IPS-20b (cell line): ENCODE results near the gene NTN3.

Source experiments
- H3K27ac ChIP-seq: one replicate; pipeline ENCODE4 v1.5.1; 2013; ENCODE audit warnings: low read length
- H3K27me3 ChIP-seq: 2 replicates; pipeline ENCODE4 v1.6.1; 2013; ENCODE audit warnings: mild to moderate bottlenecking, low read length, inconsistent platforms; ENCODE audit not compliant: insufficient read depth
- H3K36me3 ChIP-seq: 2 replicates; pipeline ENCODE4 v1.6.1; 2013; ENCODE audit warnings: low read depth, mild to moderate bottlenecking, inconsistent platforms, low read length, moderate library complexity; ENCODE audit not compliant: insufficient read depth
- H3K4me1 ChIP-seq: 2 replicates; pipeline ENCODE4 v1.6.1; 2013; ENCODE audit warnings: mild to moderate bottlenecking, control low read depth, inconsistent platforms, low read length, moderate library complexity; ENCODE audit not compliant: insufficient read depth
- H3K4me3 ChIP-seq: 2 replicates; pipeline ENCODE4 v1.5.1; 2013; ENCODE audit warnings: mild to moderate bottlenecking, low read length, inconsistent platforms
- H3K9ac ChIP-seq: 2 replicates; pipeline ENCODE4 v1.6.1; 2013; ENCODE audit warnings: low read depth, mild to moderate bottlenecking, inconsistent platforms, low read length, moderate library complexity
- H3K9me3 ChIP-seq: 2 replicates; pipeline ENCODE4 v1.6.1; 2013; ENCODE audit warnings: mild to moderate bottlenecking, low read depth, low read length, inconsistent platforms; ENCODE audit not compliant: insufficient read depth

NTN3 gene

DNA sequence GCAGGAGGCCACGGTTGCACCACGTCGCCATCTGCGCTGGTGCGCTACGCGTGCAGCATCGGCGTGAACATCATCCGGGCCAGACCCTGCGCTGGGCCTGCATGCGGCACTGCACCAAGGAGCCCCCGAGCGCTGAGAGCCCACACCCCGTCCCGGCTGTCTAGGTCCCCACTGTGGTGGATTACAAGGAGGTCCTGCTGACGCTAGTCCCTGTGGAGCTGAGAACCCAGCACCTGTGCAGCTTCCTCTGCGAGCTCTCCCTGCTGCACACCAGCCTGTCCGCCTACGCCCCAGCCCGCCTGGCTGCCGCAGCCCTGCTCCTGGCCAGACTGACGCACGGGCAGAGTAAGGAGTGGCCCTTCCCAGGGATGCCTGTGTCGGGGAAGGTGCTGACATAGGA lies 22.0 kb upstream of the NTN3 start:
- Histone ChIP-seq H3K4me1 (no peaks in the 10 kb centered on the region), H3K27me3 (no peaks in the 10 kb centered on the region), H3K4me3 (no peak overlapping the region), H3K27ac (no peak overlapping the region), H3K9ac (no peak overlapping the region), H3K9me3 (no peaks in the 10 kb centered on the region), H3K36me3 (peaks cover 92% of the 10 kb centered on the region)

DNA sequence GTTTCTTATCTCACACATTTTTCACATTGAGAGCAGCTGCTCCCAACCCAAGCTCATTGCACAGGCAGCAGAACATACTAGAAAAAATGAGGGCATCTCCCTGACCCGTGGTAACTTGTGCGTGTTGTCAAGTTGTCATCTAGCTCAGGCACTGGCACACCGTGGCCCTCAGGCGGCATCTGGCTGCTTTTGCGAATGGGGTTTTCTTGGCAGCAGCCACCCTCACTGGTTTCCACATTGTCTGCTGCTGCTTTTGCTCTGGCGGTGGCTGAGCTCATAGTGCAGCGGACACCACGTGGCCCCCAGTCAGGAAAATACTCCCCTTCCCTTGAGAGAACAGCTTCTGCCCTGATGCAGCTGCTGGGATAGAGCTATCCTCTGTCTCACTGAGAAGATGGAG lies 20.6 kb upstream of the NTN3 start:
- Histone ChIP-seq H3K36me3 (peaks cover 91% of the 10 kb centered on the region), H3K27me3 (no peaks in the 10 kb centered on the region), H3K4me3 (no peak overlapping the region), H3K27ac (no peak overlapping the region), H3K4me1 (no peaks in the 10 kb centered on the region), H3K9me3 (no peaks in the 10 kb centered on the region), H3K9ac (no peak overlapping the region)

DNA sequence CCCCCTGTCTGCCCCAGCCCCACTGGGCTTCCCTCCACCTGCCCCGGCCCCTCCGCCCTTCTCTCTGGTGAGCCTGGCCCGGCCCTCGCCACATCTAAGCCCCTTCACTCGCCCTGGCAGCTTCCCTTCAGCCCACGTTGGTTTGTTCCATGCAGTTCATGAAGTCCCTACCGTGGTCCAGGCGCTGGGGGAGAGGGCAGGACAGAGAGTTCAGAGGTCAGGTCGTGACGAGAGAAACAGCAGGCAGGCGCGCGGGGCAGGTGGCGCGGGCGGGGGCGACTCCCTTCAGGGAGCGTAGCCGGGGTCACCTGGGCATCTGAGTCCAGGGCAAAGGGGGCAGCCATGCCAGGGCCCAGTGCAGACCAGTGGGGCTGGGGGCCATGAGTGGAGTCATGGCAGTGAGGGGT lies 20.1 kb upstream of the NTN3 start:
- peaks cover 91% of the 10 kb centered on the region for H3K36me3 ChIP-seq

DNA sequence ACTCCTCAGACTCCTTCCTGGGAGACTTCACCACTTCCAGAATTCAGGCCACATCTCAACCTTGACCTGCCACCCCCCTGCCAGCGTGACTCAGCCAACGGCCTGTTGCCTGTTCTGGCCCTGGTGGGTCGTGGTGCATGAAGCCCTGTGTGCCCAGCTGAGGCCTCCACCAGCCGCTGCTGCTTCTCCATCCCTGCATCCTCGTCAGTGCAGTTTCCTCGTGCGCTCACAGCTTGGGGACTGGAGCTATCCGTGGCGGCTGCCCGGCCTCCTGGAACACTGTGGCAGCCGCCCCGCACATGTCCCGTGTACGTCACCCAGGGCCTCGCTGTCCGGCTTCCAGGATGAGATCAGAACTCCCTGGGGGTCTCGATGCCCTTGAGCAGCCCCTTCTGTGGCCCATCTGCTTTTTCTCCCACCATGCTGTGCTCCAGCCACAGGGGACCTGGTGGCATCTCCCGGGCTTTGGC lies 19.2 kb upstream of the NTN3 start:
- Histone ChIP-seq H3K4me3 (no peak overlapping the region), H3K36me3 (peaks cover 91% of the 10 kb centered on the region), H3K9me3 (no peaks in the 10 kb centered on the region), H3K4me1 (no peaks in the 10 kb centered on the region), H3K9ac (no peak overlapping the region), H3K27ac (no peak overlapping the region), H3K27me3 (no peaks in the 10 kb centered on the region)

More for the DNA sequence above, 20.1 kb upstream of the NTN3 start:
- Histone ChIP-seq H3K4me3 (no peak overlapping the region), H3K27ac (no peak overlapping the region), H3K27me3 (no peaks in the 10 kb centered on the region), H3K9me3 (no peaks in the 10 kb centered on the region), H3K4me1 (no peaks in the 10 kb centered on the region), H3K9ac (no peak overlapping the region)

DNA sequence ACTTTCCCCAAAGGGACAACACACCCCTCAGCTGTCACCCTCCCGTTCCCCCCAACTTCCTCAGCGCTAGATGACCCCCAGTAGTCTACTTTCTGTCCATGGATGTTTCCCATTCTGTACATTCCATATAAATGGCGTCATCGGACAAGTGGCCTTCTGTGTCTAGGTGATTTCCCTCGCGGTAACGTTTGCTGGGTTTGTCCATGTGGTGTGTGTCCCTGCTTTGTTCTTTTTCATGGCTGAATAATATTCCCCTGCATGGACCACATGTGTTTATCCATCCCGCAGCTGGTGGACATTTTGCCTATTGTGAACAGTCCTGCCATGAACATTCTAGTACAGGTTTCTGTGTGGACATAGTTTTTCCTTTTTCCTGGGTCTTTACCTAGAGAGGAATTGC lies 18.4 kb upstream of the NTN3 start:
- Histone ChIP-seq H3K27ac (no peak overlapping the region), H3K9ac (no peak overlapping the region), H3K9me3 (no peaks in the 10 kb centered on the region), H3K36me3 (peaks cover 91% of the 10 kb centered on the region), H3K4me3 (no peak overlapping the region), H3K4me1 (no peaks in the 10 kb centered on the region), H3K27me3 (no peaks in the 10 kb centered on the region)

DNA sequence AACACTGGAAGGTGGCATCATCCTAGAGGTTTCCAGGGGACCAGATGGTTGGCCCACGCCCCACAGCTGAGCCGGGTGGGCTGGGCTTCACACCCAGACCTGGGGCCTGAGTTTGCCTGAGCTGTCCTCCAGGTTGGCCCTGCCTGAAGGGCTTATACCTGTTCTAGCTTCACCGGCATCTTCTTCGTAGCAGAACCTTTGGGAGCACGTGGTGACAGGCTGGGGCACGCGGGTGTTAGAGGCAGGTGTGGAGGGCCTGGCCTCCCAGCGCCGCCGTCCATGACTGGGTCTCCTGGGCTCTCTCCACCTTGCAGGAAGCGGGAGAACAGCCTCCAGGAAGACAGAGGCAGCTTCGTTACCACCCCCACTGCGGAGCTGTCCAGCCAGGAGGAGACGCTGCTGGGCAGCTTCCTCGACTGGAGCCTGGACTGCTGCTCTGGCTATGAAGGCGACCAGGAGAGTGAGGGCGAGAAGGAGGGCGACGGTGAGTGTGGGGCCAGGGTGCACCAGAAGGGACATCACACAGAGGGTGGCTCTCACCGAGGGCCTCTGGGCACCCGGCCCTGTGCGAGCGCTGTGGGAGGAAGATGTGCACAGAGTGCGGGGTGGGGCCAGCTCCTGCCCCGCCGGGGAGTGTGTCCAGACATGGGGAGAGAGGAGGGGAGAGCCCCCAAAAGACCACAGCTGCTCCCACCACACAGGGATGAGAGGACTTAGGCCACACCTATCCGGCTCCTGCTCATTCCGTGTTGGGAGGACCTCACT lies 15.8 kb upstream of the NTN3 start:
- H3K9ac ChIP-seq, result no peak overlapping the region
- H3K27me3 ChIP-seq, result no peaks in the 10 kb centered on the region
- peaks cover 70% of the 10 kb centered on the region for H3K36me3 ChIP-seq
- H3K4me3 ChIP-seq, result no peak overlapping the region
- no peaks in the 10 kb centered on the region for H3K9me3 ChIP-seq
- no peak overlapping the region for H3K27ac ChIP-seq
- no peaks in the 10 kb centered on the region for H3K4me1 ChIP-seq

DNA sequence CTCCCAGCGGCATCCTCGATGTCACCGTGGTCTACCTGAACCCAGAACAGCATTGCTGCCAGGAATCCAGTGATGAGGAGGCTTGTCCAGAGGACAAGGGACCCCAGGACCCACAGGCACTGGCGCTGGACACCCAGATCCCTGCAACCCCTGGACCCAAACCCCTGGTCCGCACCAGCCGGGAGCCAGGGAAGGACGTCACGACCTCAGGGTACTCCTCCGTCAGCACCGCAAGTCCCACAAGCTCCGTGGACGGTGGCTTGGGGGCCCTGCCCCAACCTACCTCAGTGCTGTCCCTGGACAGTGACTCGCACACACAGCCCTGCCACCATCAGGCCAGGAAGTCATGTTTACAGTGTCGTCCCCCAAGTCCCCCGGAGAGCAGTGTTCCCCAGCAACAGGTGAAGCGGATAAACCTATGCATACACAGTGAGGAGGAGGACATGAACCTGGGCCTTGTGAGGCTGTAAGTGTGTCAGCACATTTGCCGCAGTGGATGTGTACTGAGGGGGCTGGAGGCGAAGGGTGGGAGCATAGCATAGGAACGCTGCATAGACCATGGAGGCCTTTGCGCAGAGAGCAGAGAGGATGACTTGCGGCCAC lies 14.4 kb upstream of the NTN3 start:
- no peak overlapping the region for H3K9ac ChIP-seq
- H3K4me1 ChIP-seq, result no peaks in the 10 kb centered on the region; the same call in 1 of the 2 replicates
- H3K4me3 ChIP-seq, result no peak overlapping the region
- H3K27me3 ChIP-seq, result no peaks in the 10 kb centered on the region
- peaks cover 69% of the 10 kb centered on the region for H3K36me3 ChIP-seq
- H3K27ac ChIP-seq, result no peak overlapping the region
- no peaks in the 10 kb centered on the region for H3K9me3 ChIP-seq

DNA sequence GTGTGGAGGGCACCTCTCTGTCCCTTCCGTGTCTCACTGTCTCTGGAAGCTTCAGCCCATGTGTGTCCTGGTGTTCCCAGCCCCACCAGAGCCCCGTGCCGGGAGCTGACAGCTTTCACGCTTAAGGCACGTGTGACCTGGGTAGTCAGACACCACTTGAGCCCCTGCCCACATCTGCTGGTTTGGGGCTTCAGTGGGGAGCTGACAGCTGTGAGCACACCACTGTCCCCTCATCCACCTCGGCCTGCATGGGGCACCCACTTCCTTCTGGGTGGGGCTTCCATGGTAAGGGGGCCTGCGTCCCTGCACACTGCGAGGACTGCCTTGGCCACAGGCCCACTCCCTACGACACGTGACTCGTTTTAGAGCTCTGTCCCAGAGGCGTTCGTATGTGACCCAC lies 13.8 kb upstream of the NTN3 start:
- no peak overlapping the region for H3K4me3 ChIP-seq
- no peak overlapping the region for H3K9ac ChIP-seq
- H3K27ac ChIP-seq, result no peak overlapping the region
- H3K9me3 ChIP-seq, result no peaks in the 10 kb centered on the region
- H3K27me3 ChIP-seq, result no peaks in the 10 kb centered on the region
- peaks cover 68% of the 10 kb centered on the region for H3K36me3 ChIP-seq
- H3K4me1 ChIP-seq, result no peaks in the 10 kb centered on the region; the same call in 1 of the 2 replicates

DNA sequence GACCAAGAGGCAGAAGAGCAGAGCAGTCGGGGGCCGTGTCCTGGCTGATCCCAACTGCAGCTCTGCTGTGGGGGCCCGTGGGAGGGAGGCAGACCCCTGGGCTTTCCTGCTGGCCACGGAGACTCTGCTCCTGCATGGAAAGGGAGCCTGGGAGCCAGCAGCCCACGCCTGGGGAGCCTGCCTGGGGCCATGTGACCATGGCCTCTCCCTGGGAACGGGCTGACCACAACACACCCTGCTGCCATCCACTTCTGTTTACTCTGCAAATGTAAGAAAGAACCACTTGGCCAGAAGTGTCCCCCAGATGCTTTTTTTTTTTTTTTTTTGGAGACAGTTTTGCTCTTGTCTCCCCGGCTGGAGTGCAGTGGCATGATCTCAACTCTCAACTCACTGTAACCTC lies 13.2 kb upstream of the NTN3 start:
- H3K9ac ChIP-seq, result no peak overlapping the region
- no peaks in the 10 kb centered on the region for H3K27me3 ChIP-seq
- no peaks in the 10 kb centered on the region; the same call in 1 of the 2 replicates for H3K4me1 ChIP-seq
- no peak overlapping the region for H3K27ac ChIP-seq
- H3K36me3 ChIP-seq, result peaks cover 67% of the 10 kb centered on the region
- H3K9me3 ChIP-seq, result no peaks in the 10 kb centered on the region
- no peak overlapping the region for H3K4me3 ChIP-seq

DNA sequence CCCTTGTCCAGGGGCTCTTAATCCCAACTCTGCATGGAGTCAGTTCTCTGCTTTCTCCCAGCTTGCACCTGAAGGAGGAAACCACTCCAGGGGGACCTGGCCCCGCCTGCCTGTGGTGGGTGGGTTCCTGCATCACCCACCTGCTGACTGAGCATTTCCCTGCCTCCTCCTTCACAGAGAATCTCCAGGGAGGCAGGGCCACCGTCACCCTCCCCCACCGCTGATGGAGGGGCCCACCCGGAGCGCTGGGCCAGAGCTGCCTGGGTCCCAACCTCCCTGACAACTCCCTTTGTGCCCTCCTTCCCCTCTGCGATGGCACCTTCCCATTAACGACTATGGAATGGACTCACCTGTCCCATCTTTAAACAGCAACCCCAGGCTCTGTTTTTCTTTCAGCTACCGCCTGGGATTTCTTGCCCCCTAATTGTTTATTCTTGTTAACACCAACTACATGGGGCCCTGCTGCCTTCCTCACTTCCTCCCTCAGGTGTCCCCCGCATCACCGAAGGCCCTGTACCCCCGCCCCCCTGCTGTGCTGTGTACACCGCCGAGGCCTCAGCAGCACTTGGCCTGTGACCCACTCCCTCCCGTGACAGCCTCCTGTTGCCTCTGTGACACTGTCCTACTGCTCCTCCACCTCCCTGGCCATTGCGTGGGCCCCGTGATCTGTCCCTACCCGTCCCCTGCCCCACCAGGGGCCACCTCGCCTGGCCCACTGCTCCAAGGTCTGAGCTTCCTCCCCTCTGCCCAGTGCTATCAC lies 12.0 kb upstream of the NTN3 start:
- H3K27me3 ChIP-seq, result no peaks in the 10 kb centered on the region
- no peaks in the 10 kb centered on the region; the same call in 1 of the 2 replicates for H3K4me1 ChIP-seq
- peak overlapping the region; percentile 81 for H3K9ac ChIP-seq
- no peaks in the 10 kb centered on the region for H3K9me3 ChIP-seq
- no peak overlapping the region for H3K27ac ChIP-seq
- H3K4me3 ChIP-seq, result peak overlapping the region; percentile 85
- peaks cover 60% of the 10 kb centered on the region for H3K36me3 ChIP-seq

DNA sequence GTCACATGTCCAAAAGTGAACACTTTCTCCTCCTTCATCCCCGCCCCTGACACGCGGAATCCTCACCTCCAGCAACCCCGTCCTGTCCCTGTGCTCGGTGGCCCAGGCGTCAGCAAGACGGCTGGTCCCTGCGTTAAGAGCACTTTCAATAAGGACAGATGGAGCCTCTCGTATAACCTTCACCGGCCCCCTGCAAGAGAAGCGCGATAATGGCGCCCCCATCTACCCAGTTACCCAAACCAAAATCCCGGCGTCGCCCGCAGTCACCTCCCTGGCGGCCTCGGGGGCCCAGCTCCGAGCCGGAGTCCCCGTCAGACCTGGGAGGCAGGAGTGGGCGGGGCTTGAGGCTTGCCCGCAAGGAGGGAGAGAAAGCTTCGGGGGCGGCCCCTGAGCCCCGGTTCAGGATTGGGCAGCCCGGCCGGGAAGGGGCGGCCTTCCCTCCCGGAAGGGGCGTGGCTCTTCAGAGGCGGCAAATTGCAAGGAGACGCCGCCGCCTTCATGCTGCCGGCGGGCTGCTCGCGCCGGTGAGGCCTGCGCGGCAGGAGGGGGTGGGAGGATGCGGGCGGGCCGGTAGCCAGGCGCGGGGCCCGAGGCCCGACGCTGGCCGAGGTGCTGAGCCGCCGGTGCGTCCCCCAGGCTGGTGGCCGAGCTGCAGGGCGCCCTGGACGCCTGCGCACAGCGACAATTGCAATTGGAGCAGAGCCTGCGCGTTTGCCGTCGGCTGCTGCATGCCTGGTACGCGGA lies 11.3 kb upstream of the NTN3 start, which contains the start of gene TEDC2:
Gene TEDC2 (plus strand): TSS at position 463 of the 744 bp plus-strand sequence. CDS start 36 bp downstream, at position 499.
- Histone ChIP-seq H3K9me3 (no peaks in the 10 kb centered on the region), H3K27me3 (no peaks in the 10 kb centered on the region), H3K27ac (no peak within 1 kb of the TSS), H3K4me1 (no peaks in the 10 kb centered on the region; the same call in 1 of the 2 replicates), H3K36me3 (peaks cover 54% of the 10 kb centered on the region), H3K9ac (peak within 1 kb of the TSS; percentile 81), H3K4me3 (peak within 1 kb of the TSS; percentile 85)
